Upper lobe of left lung (tissue), 6 donors: ENCODE results near the gene TRUB2. TPM values are rescaled to one million over a fixed set of nuclear protein-coding genes. Genes with fewer than 3 reads are reported as not detected.

Experiments
- ATAC-seq, 2 donors: fragments of 200-7000 bp; cut with Tn5 transposase; one replicate each; pipeline ENCODE4 v1.9.1; 2022; ENCODE audit warnings: mild to moderate bottlenecking in 2 of 2, moderate library complexity in 2 of 2; ENCODE audit not compliant: low FRiP score in 2 of 2
- DNase-seq, 2 donors: peaks; one replicate each; pipeline ENCODE4 v3.0.0-alpha.2; 2019 to 2020
- H3K27ac ChIP-seq, 4 donors: fragments of 200-600 bp; sonication (generic); one replicate each; pipeline ENCODE4 v1.5.1; 2016 to 2019
- H3K27me3 ChIP-seq, 4 donors: fragments of 200-600 bp; sonication (generic); one replicate each; pipeline ENCODE4 v1.5.1; 2017 to 2019
- H3K36me3 ChIP-seq, 4 donors: fragments of 200-600 bp; sonication (generic); one replicate each; pipeline ENCODE4 v1.5.1; 2016 to 2019
- H3K4me1 ChIP-seq, 4 donors: fragments of 200-600 bp; sonication (generic); one replicate each; pipeline ENCODE4 v1.5.1; 2018 to 2019
- H3K4me3 ChIP-seq, 4 donors: fragments of 200-600 bp; sonication (generic); one replicate each; pipeline ENCODE4 v1.5.1; 2017 to 2019; ENCODE audit warnings: mild to moderate bottlenecking in 2 of 4, moderate library complexity in 1 of 4
- H3K9me3 ChIP-seq, 4 donors: fragments of 200-600 bp; sonication (generic); one replicate each; pipeline ENCODE4 v1.5.1; 2018 to 2019
- CTCF ChIP-seq, 6 experiments: fragments of 450-650 bp in 4 of 6; fragments of 200-600 bp in 2 of 6; sonication (generic) in 2 of 6; IDR thresholded peaks; one replicate each; pipeline ENCODE4 v1.5.1; 2016 to 2019; ENCODE audit warnings: antibody characterized with exemption in 6 of 6
- EP300 ChIP-seq, 4 donors: sonication (generic); formaldehyde crosslinking; IDR thresholded peaks; one replicate each; pipeline ENCODE4 v1.5.1; 2017; ENCODE audit warnings: antibody characterized with exemption in 4 of 4, control low read depth in 2 of 4
- POLR2A ChIP-seq, 4 donors: fragments of 450-650 bp; IDR thresholded peaks; one replicate each; pipeline ENCODE4 v1.5.1; 2016 to 2017; ENCODE audit warnings: antibody characterized with exemption in 4 of 4, mild to moderate bottlenecking in 2 of 4
- POLR2AphosphoS5 ChIP-seq, 2 donors: sonication (generic); formaldehyde crosslinking; IDR thresholded peaks; one replicate each; pipeline ENCODE4 v1.5.1; 2017; ENCODE audit warnings: antibody characterized with exemption in 2 of 2
- WGBS, 2 donors: methylation state at CpG; one replicate each; pipeline ENCODE4 v1.1.5; 2017 to 2018; 5-methylcytosine and 5-hydroxymethylcytosine counted together
- total RNA-seq, 6 donors: library from RNA; depleted of rRNA in 4 of 6; stranded (reverse); fragments of >200 nt in 4 of 6; gene quantifications; one replicate each; pipeline versions ENCODE4 v1.1.0 to v1.2.1, GENCODE V29; 2016 to 2021
- donor health status: DM: no; HTN: no; CAD: no; lungs with moderate emphysema.
- donor health status: DM: no; HTN: yes; CAD: no; lungs with severe emphysema.

The TRUB2 gene
- total RNA-seq, 6 donors from 2014 or later, result 6.9 to 24.1 (median 9.7) TPM

- no peak for TF ChIP-seq POLR2AphosphoS5 (IDR thresholded peaks at IDR 0.05)
- no peak for TF ChIP-seq POLR2A (IDR thresholded peaks at IDR 0.05)
- no peak for TF ChIP-seq EP300 (IDR thresholded peaks at IDR 0.05)
- TF ChIP-seq CTCF (IDR thresholded peaks at IDR 0.05), result no peak
- Histone ChIP-seq H3K4me3 (peak overlapping the region in 3 of 4 donors; percentile 36 to 55 (median 53)), H3K4me1 (peaks cover 17 to 23% (median 21%) of the 10 kb centered on the region in 4 donors), H3K9me3 (no peaks in the 10 kb centered on the region), H3K27me3 (no peaks in the 10 kb centered on the region), H3K27ac (peak overlapping the region; percentile 45 to 62 (median 52)), H3K36me3 (peaks cover 0 to 9% (median 3%) of the 10 kb centered on the region in 4 donors)
- WGBS, 2 donors, result 65 to 73% methylated on average over 6 to 12 of the region's 14 CpGs
- ATAC-seq (peak in 1 of 2 donors; percentile 16), DNase-seq (no peak)
Observed at GRCh38 chr9:128361296-128361985, 39.2 kb upstream of the TRUB2 start.

- no peak overlapping the region for H3K4me3 ChIP-seq
- no peaks in the 10 kb centered on the region for H3K27me3 ChIP-seq
- peaks cover 0 to 15% (median 8%) of the 10 kb centered on the region in 4 donors for H3K36me3 ChIP-seq
- ATAC-seq, result no peak
- no peak for DNase-seq
- H3K4me1 ChIP-seq, result peaks cover 17 to 23% (median 21%) of the 10 kb centered on the region in 4 donors
- TF ChIP-seq POLR2AphosphoS5 (IDR thresholded peaks at IDR 0.05) (no peak), POLR2A (IDR thresholded peaks at IDR 0.05) (no peak), CTCF (IDR thresholded peaks at IDR 0.05) (no peak), EP300 (IDR thresholded peaks at IDR 0.05) (no peak)
- peak overlapping the region in 2 of 4 donors; percentile 49 to 54 for H3K27ac ChIP-seq
- WGBS, 2 donors, result 41 to 71% methylated on average over 2 of the region's 2 CpGs
- H3K9me3 ChIP-seq, result no peaks in the 10 kb centered on the region
Observed at GRCh38 chr9:128360826-128361225, 38.6 kb upstream of the TRUB2 start.

- Histone ChIP-seq H3K36me3 (peaks cover 5 to 30% (median 19%) of the 10 kb centered on the region in 4 donors), H3K9me3 (no peaks in the 10 kb centered on the region), H3K4me1 (peaks cover 9 to 14% (median 12%) of the 10 kb centered on the region in 4 donors), H3K27ac (no peak overlapping the region), H3K27me3 (no peaks in the 10 kb centered on the region), H3K4me3 (no peak overlapping the region)
- ATAC-seq (no peak), DNase-seq (no peak)
- TF ChIP-seq POLR2AphosphoS5 (IDR thresholded peaks at IDR 0.05) (no peak), EP300 (IDR thresholded peaks at IDR 0.05) (no peak), POLR2A (IDR thresholded peaks at IDR 0.05) (no peak), CTCF (IDR thresholded peaks at IDR 0.05) (no peak)
- whole genome bisulfite sequencing, 2 donors, result 95 to 96% methylated on average over 3 to 4 of the region's 4 CpGs
Observed at GRCh38 chr9:128358861-128359260, 36.6 kb upstream of the TRUB2 start.

GRCh38 chr9:128358090-128358489 is 35.8 kb upstream of the TRUB2 start:
- DNase-seq (no peak), ATAC-seq (no peak)
- no peak overlapping the region for H3K4me3 ChIP-seq
- no peak overlapping the region for H3K27ac ChIP-seq
- no peaks in the 10 kb centered on the region for H3K9me3 ChIP-seq
- no peak for TF ChIP-seq EP300 (IDR thresholded peaks at IDR 0.05)
- TF ChIP-seq POLR2A (IDR thresholded peaks at IDR 0.05), result no peak
- TF ChIP-seq CTCF (IDR thresholded peaks at IDR 0.05), result no peak
- no peak for TF ChIP-seq POLR2AphosphoS5 (IDR thresholded peaks at IDR 0.05)
- 82 to 87% methylated on average over 6 to 8 of the region's 8 CpGs for WGBS, 2 donors
- H3K4me1 ChIP-seq, result peaks cover 9 to 14% (median 12%) of the 10 kb centered on the region in 4 donors
- H3K27me3 ChIP-seq, result no peaks in the 10 kb centered on the region
- H3K36me3 ChIP-seq, result peaks cover 5 to 35% (median 21%) of the 10 kb centered on the region in 4 donors
